ENCODE measurements around the gene RAB4B.

- no peak for TF ChIP-seq GATA2 (IDR thresholded peaks at IDR 0.05; ENCODE audit: low read depth, low read length)
- TF ChIP-seq GATA3 (IDR thresholded peaks at IDR 0.05; ENCODE audit: low read depth, low read length) = no peak
Observed at GRCh38 chr19:40739030-40739839, 38.8 kb upstream of the RAB4B start.
